H9 (cell line): ENCODE data around the gene GALNS. TPM values are rescaled to one million over a fixed set of nuclear protein-coding genes. Genes with fewer than 3 reads are reported as not detected.

ENCODE experiments used
- DNase-seq: peaks from one replicate; pipeline ENCODE4 v3.0.0-alpha.2; 2017
- H2AFZ ChIP-seq: one replicate; pipeline ENCODE4 v1.6.1; 2013; ENCODE audit warnings: mild to moderate bottlenecking, low read length, control low read depth, moderate library complexity
- H2AK5ac ChIP-seq: 2 replicates; pipeline ENCODE4 v1.6.1; 2013; ENCODE audit warnings: low read length, control low read depth, mixed read lengths; ENCODE audit not compliant: insufficient read length
- H2BK120ac ChIP-seq: one replicate; pipeline ENCODE4 v1.6.1; 2013; ENCODE audit warnings: low read depth, mild to moderate bottlenecking, low read length, control low read depth, inconsistent platforms; ENCODE audit not compliant: poor library complexity, severe bottlenecking
- H2BK12ac ChIP-seq: 2 replicates; pipeline ENCODE4 v1.6.1; 2013; ENCODE audit warnings: low read length, control low read depth, mixed read lengths, low read depth; ENCODE audit not compliant: insufficient read length
- H2BK15ac ChIP-seq: 2 replicates; pipeline ENCODE4 v1.6.1; 2013; ENCODE audit warnings: low read depth, low read length, control low read depth
- H2BK20ac ChIP-seq: one replicate; pipeline ENCODE4 v1.6.1; 2013; ENCODE audit warnings: low read depth, mild to moderate bottlenecking, low read length, control low read depth, inconsistent platforms; ENCODE audit not compliant: poor library complexity, severe bottlenecking
- H2BK5ac ChIP-seq: 2 replicates; pipeline ENCODE4 v1.6.1; 2013; ENCODE audit warnings: low read length, control low read depth, mixed read lengths; ENCODE audit not compliant: insufficient read length
- H3K14ac ChIP-seq: 2 replicates; pipeline ENCODE4 v1.6.1; 2013; ENCODE audit warnings: low read length, control low read depth; ENCODE audit not compliant: insufficient read depth
- H3K18ac ChIP-seq: 2 replicates; pipeline ENCODE4 v1.6.1; 2013; ENCODE audit warnings: low read depth, mild to moderate bottlenecking, mixed read lengths, low read length, control low read depth; ENCODE audit not compliant: insufficient read length
- H3K23ac ChIP-seq: 2 replicates; pipeline ENCODE4 v1.6.1; 2013; ENCODE audit warnings: low read length, control low read depth, mixed read lengths, low read depth; ENCODE audit not compliant: insufficient read length
- H3K23me2 ChIP-seq: 2 replicates; pipeline ENCODE4 v1.6.1; 2013; ENCODE audit warnings: low read depth, mild to moderate bottlenecking, mixed read lengths, low read length, control low read depth; ENCODE audit not compliant: insufficient read length, poor library complexity, severe bottlenecking
- H3K27ac ChIP-seq: 2 replicates; pipeline ENCODE4 v1.5.1; 2013; ENCODE audit warnings: low read length, control low read depth, mixed read lengths, low read depth; ENCODE audit not compliant: insufficient read length
- H3K27me3 ChIP-seq: 2 replicates; pipeline ENCODE4 v1.6.1; 2013; ENCODE audit warnings: low read length, control low read depth, inconsistent platforms; ENCODE audit not compliant: insufficient read depth
- H3K4ac ChIP-seq: 2 replicates; pipeline ENCODE4 v1.6.1; 2013; ENCODE audit warnings: low read depth, mild to moderate bottlenecking, control low read depth, inconsistent platforms, low read length, moderate library complexity
- H3K4me1 ChIP-seq: 2 replicates; pipeline ENCODE4 v1.6.1; 2013; ENCODE audit warnings: low read length, control low read depth, inconsistent platforms; ENCODE audit not compliant: insufficient read depth
- H3K4me2 ChIP-seq: 2 replicates; pipeline ENCODE4 v1.6.1; 2013; ENCODE audit warnings: low read length, control low read depth, mixed read lengths; ENCODE audit not compliant: insufficient read length, insufficient read depth
- H3K56ac ChIP-seq: 2 replicates; pipeline ENCODE4 v1.6.1; 2013; ENCODE audit warnings: low read depth, mild to moderate bottlenecking, mixed read lengths, low read length, control low read depth; ENCODE audit not compliant: insufficient read length
- H3K79me1 ChIP-seq: 2 replicates; pipeline ENCODE4 v1.6.1; 2013; ENCODE audit warnings: low read depth, mild to moderate bottlenecking, moderate library complexity, low read length, control low read depth, inconsistent platforms; ENCODE audit not compliant: insufficient read depth, poor library complexity, severe bottlenecking
- H3K79me2 ChIP-seq: 2 replicates; pipeline ENCODE4 v1.6.1; 2013; ENCODE audit warnings: low read length, control low read depth, inconsistent platforms; ENCODE audit not compliant: insufficient read depth
- H3K9ac ChIP-seq: 2 replicates; pipeline ENCODE4 v1.6.1; 2013; ENCODE audit warnings: low read length, control low read depth, mixed read lengths; ENCODE audit not compliant: insufficient read length; ENCODE audit errors: extremely low read depth
- H3K9me3 ChIP-seq: one replicate; pipeline ENCODE4 v1.6.1; 2013; ENCODE audit warnings: low read depth, low read length, inconsistent platforms; ENCODE audit not compliant: control insufficient read depth
- H3T11ph ChIP-seq: one replicate; pipeline ENCODE4 v1.6.1; 2013; ENCODE audit warnings: mild to moderate bottlenecking, low read length, control low read depth, inconsistent platforms
- H4K20me1 ChIP-seq: one replicate; pipeline ENCODE4 v1.6.1; 2013; ENCODE audit not compliant: control insufficient read depth, insufficient read length, insufficient read depth
- H4K5ac ChIP-seq: 2 replicates; pipeline ENCODE4 v1.6.1; 2013; ENCODE audit warnings: low read depth, mild to moderate bottlenecking, mixed read lengths, low read length, control low read depth; ENCODE audit not compliant: insufficient read length
- H4K8ac ChIP-seq: replicated peaks from 2 replicates; pipeline ENCODE4 v1.6.1; 2013; ENCODE audit warnings: low read length, control low read depth, mixed read lengths, low read depth; ENCODE audit not compliant: insufficient read length
- H4K91ac ChIP-seq: 2 replicates; pipeline ENCODE4 v1.6.1; 2013; ENCODE audit warnings: low read depth, mild to moderate bottlenecking, moderate library complexity, mixed read lengths, low read length, control low read depth; ENCODE audit not compliant: insufficient read length
- H3K27ac Mint-ChIP-seq, 3 experiments: 2 replicates in 2 of 3; 3 replicates in 1 of 3; pipeline ENCODE4 v1.8.0; 2020 to 2021; ENCODE audit warnings: mixed read lengths in 3 of 3, mild to moderate bottlenecking in 1 of 3, moderate library complexity in 1 of 3
- H3K27me3 Mint-ChIP-seq: 2 replicates; pipeline ENCODE4 v1.8.0; 2021; ENCODE audit warnings: low read depth, mild to moderate bottlenecking, moderate library complexity, mixed read lengths
- H3K36me3 Mint-ChIP-seq, 3 experiments: 2 replicates in 2 of 3; 3 replicates in 1 of 3; pipeline ENCODE4 v1.8.0; 2020 to 2021; ENCODE audit warnings: low read depth in 3 of 3, mixed read lengths in 3 of 3; ENCODE audit not compliant: insufficient read depth in 1 of 3
- H3K4me1 Mint-ChIP-seq, 2 experiments: 2 replicates each; pipeline ENCODE4 v1.8.0; 2020; ENCODE audit warnings: mixed read lengths in 2 of 2
- H3K4me3 Mint-ChIP-seq, 2 experiments: 2 replicates in 1 of 2; 3 replicates in 1 of 2; pipeline ENCODE4 v1.8.0; 2020 to 2021; ENCODE audit warnings: mild to moderate bottlenecking in 2 of 2, mixed read lengths in 2 of 2, moderate library complexity in 1 of 2
- H3K9me3 Mint-ChIP-seq, 2 experiments: 2 replicates in 1 of 2; 3 replicates in 1 of 2; pipeline ENCODE4 v1.8.0; 2020; ENCODE audit warnings: mild to moderate bottlenecking in 2 of 2, mixed read lengths in 2 of 2, moderate library complexity in 1 of 2
- WGBS: extraction: QIAGEN DNeasy Blood & Tissue Kit; methylation state at CpG from one replicate; pipeline ENCODE4 v1.1.7; 2013; ENCODE audit warnings: missing lambda C conversion rate, low lambda C conversion rate, mixed read lengths; ENCODE audit not compliant: insufficient read length; ENCODE audit errors: extremely low coverage; 5-methylcytosine and 5-hydroxymethylcytosine counted together
- total RNA-seq: library from RNA; stranded (reverse); gene quantifications from 2 replicates; pipeline ENCODE4 v1.2.1, GENCODE V29; 2021
- TF ChIP-seq, protein P1 (sequence below): fragments of 200-600 bp; sonication (generic); conservative IDR thresholded peaks from 3 replicates; pipeline ENCODE4 v1.8.0; 2021; ENCODE audit warnings: antibody characterized with exemption, mild to moderate bottlenecking

Gene GALNS
- total RNA-seq, 1 experiment from 2014 or later: 20.3 TPM

GRCh38 chr16:88793251-88793954 is 63.3 kb downstream of the GALNS start:
- no CpG with 5 or more reads among the region's 35 CpGs for WGBS
- no peak overlapping the region for H3K27ac ChIP-seq
- peaks cover 3% of the 10 kb centered on the region; the same call in 1 of the 2 replicates for H3K4me1 ChIP-seq

More at GRCh38 chr16:88793251-88793954, 63.3 kb downstream of the GALNS start:
- Histone ChIP-seq H2BK120ac (no peak overlapping the region), H3K9ac (no peak overlapping the region), H3K23ac (no peak overlapping the region), H3K79me2 (no peaks in the 10 kb centered on the region), H3K4ac (no peak overlapping the region), H4K5ac (no peak overlapping the region), H3T11ph (no peak overlapping the region), H2BK5ac (no peak overlapping the region), H2AK5ac (no peak overlapping the region), H2BK15ac (no peak overlapping the region), H4K8ac (no peak overlapping the region), H3K4me2 (no peak overlapping the region), H2BK20ac (no peak overlapping the region), H2AFZ (no peak overlapping the region), H2BK12ac (no peak overlapping the region), H3K14ac (no peak overlapping the region), H3K18ac (no peak overlapping the region), H4K91ac (no peak overlapping the region), H3K79me1 (no peaks in the 10 kb centered on the region), H3K9me3 (no peaks in the 10 kb centered on the region), H4K20me1 (no peaks in the 10 kb centered on the region), H3K23me2 (peaks cover 5% of the 10 kb centered on the region), H3K56ac (no peak overlapping the region), H3K27me3 (no peaks in the 10 kb centered on the region)
- peak; percentile 28 for DNase-seq
- Mint-ChIP-seq H3K27ac (no peak overlapping the region), H3K4me3 (no peak overlapping the region), H3K9me3 (no peaks in the 10 kb centered on the region), H3K27me3 (peaks cover 6% of the 10 kb centered on the region), H3K36me3 (no peaks in the 10 kb centered on the region), H3K4me1 (peaks cover 11 to 36% of the 10 kb centered on the region in 2 experiments)
- TF ChIP-seq, protein P1, sequence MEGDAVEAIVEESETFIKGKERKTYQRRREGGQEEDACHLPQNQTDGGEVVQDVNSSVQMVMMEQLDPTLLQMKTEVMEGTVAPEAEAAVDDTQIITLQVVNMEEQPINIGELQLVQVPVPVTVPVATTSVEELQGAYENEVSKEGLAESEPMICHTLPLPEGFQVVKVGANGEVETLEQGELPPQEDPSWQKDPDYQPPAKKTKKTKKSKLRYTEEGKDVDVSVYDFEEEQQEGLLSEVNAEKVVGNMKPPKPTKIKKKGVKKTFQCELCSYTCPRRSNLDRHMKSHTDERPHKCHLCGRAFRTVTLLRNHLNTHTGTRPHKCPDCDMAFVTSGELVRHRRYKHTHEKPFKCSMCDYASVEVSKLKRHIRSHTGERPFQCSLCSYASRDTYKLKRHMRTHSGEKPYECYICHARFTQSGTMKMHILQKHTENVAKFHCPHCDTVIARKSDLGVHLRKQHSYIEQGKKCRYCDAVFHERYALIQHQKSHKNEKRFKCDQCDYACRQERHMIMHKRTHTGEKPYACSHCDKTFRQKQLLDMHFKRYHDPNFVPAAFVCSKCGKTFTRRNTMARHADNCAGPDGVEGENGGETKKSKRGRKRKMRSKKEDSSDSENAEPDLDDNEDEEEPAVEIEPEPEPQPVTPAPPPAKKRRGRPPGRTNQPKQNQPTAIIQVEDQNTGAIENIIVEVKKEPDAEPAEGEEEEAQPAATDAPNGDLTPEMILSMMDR: no peak
